OCI-LY7 (cell line): ENCODE data around the gene KDM3B. TPM values are rescaled to one million over a fixed set of nuclear protein-coding genes. Genes with fewer than 3 reads are reported as not detected.

Experiments used
- BruUV-seq: library from RNA; stranded (reverse); fragments of 400-500 nt; replicated peaks from 2 replicates; lab custom pipeline; 2021; lab: Mats Ljungman, UMichigan
- CTCF ChIA-PET: fragments of 300-600 bp; sonication (Branson Sonifier 250); formaldehyde crosslinking; loops from one replicate; lab custom pipeline; 2022; ENCODE audit warnings: antibody characterized with exemption; ENCODE audit not compliant: unreplicated experiment; lab: Charles Lee
- POLR2A ChIA-PET: fragments of 300-600 bp; sonication (Branson Sonifier 250); formaldehyde crosslinking; loops from one replicate; lab custom pipeline; 2022; ENCODE audit warnings: antibody characterized with exemption; lab: Charles Lee
- DNase-seq: peaks from one replicate; pipeline ENCODE4 v3.0.0-alpha.2; 2015; ENCODE audit warnings: low spot score
- H2AFZ ChIP-seq: fragments of 200-600 bp; sonication (generic), shearing (Covaris generic); 2 replicates; pipeline ENCODE4 v1.6.1; 2014; ENCODE audit warnings: mild to moderate bottlenecking, antibody characterized with exemption, low read length, moderate library complexity
- H3K27ac ChIP-seq: fragments of 200-600 bp; sonication (generic); 2 replicates; pipeline ENCODE4 v1.5.1; 2014; ENCODE audit warnings: mixed run types, low read depth, mild to moderate bottlenecking, moderate library complexity, low read length, inconsistent platforms; ENCODE audit not compliant: poor library complexity, severe bottlenecking
- H3K36me3 ChIP-seq: fragments of 200-600 bp; sonication (generic); 2 replicates; pipeline ENCODE4 v1.6.1; 2014; ENCODE audit warnings: mild to moderate bottlenecking, antibody characterized with exemption, low read length, moderate library complexity, mixed read lengths; ENCODE audit not compliant: insufficient read depth
- H3K4me1 ChIP-seq: fragments of 200-600 bp; sonication (generic); 2 replicates; pipeline ENCODE4 v1.5.1; 2014; ENCODE audit warnings: mild to moderate bottlenecking, low read length; ENCODE audit not compliant: insufficient read depth, poor library complexity, severe bottlenecking
- H3K4me2 ChIP-seq: fragments of 200-600 bp; sonication (generic); 2 replicates; pipeline ENCODE4 v1.6.1; 2014; ENCODE audit warnings: mild to moderate bottlenecking, low read length
- H3K4me3 ChIP-seq: fragments of 200-600 bp; sonication (generic); 2 replicates; pipeline ENCODE4 v1.5.1; 2014; ENCODE audit warnings: mild to moderate bottlenecking, low read depth, low read length; ENCODE audit not compliant: poor library complexity, severe bottlenecking
- H3K79me2 ChIP-seq: fragments of 200-600 bp; sonication (generic); 2 replicates; pipeline ENCODE4 v1.6.1; 2016; ENCODE audit warnings: low read depth, mild to moderate bottlenecking, low read length, moderate library complexity, mixed read lengths; ENCODE audit not compliant: insufficient read depth
- H3K9me2 ChIP-seq: fragments of 200-600 bp; sonication (generic); 2 replicates; pipeline ENCODE4 v1.6.1; 2016; ENCODE audit warnings: mild to moderate bottlenecking, low read length, mixed read lengths; ENCODE audit not compliant: insufficient read depth
- H3K9me3 ChIP-seq: fragments of 200-600 bp; sonication (generic); 2 replicates; pipeline ENCODE4 v1.6.1; 2014; ENCODE audit warnings: mild to moderate bottlenecking, mixed run types, low read length, mixed read lengths
- H4K20me1 ChIP-seq: fragments of 200-600 bp; sonication (generic); 2 replicates; pipeline ENCODE4 v1.6.1; 2014; ENCODE audit warnings: mild to moderate bottlenecking, antibody characterized with exemption, low read length, moderate library complexity, mixed read lengths; ENCODE audit not compliant: insufficient read depth
- EZH2phosphoT487 ChIP-seq: fragments of 200-600 bp; sonication (generic); IDR thresholded peaks from 2 replicates; pipeline ENCODE4 v1.6.1; 2018; ENCODE audit warnings: low read depth, borderline replicate concordance, mild to moderate bottlenecking, mixed run types, antibody characterized with exemption, low read length, moderate library complexity, mixed read lengths
- intact Hi-C: fragments of 100-400 bp; cut with micrococcal nuclease; formaldehyde crosslinking; loops from one replicate; pipeline ENCODE4 v1.10.0; 2022; ENCODE audit not compliant: unreplicated experiment
- total RNA-seq, 2 experiments: library from RNA; depleted of rRNA in 1 of 2; stranded (reverse); fragments of >200 nt in 1 of 2; shearing (Covaris generic) in 1 of 2; gene quantifications; 2 replicates each; pipeline ENCODE4 v1.2.3, GENCODE V29; 2014 to 2022
- TF ChIP-seq, protein P1 (sequence below): fragments of 200-600 bp; sonication (generic); conservative IDR thresholded peaks from 2 replicates; pipeline ENCODE4 v1.5.1; 2014; ENCODE audit warnings: mild to moderate bottlenecking, antibody characterized with exemption, low read length, moderate library complexity, mixed read lengths

Gene KDM3B
- total RNA-seq, 2 experiments from 2014 or later, result 51.1 to 64.8 TPM

DNA sequence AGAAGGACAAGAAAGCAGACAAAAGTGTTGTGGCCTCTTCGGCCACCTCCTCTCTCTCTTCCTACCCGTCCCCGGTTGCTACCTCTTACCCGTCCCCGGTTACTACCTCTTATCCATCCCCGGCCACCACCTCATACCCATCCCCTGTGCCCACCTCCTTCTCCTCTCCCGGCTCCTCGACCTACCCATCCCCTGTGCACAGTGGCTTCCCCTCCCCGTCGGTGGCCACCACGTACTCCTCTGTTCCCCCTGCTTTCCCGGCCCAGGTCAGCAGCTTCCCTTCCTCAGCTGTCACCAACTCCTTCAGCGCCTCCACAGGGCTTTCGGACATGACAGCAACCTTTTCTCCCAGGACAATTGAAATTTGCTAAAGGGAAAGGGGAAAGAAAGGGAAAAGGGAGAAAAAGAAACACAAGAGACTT is 115.2 kb downstream of the KDM3B start:
- TSS peak; percentile 73 for BruUV-seq
- no peak overlapping the region for H3K4me2 ChIP-seq
- intact Hi-C loops, result no loop called here

DNA sequence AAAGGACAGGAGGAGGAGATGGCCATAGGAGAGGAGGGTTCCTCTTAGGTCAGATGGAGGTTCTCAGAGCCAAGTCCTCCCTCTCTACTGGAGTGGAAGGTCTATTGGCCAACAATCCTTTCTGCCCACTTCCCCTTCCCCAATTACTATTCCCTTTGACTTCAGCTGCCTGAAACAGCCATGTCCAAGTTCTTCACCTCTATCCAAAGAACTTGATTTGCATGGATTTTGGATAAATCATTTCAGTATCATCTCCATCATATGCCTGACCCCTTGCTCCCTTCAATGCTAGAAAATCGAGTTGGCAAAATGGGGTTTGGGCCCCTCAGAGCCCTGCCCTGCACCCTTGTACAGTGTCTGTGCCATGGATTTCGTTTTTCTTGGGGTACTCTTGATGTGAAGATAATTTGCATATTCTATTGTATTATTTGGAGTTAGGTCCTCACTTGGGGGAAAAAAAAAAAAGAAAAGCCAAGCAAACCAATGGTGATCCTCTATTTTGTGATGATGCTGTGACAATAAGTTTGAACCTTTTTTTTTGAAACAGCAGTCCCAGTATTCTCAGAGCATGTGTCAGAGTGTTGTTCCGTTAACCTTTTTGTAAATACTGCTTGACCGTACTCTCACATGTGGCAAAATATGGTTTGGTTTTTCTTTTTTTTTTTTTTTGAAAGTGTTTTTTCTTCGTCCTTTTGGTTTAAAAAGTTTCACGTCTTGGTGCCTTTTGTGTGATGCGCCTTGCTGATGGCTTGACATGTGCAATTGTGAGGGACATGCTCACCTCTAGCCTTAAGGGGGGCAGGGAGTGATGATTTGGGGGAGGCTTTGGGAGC is 115.9 kb downstream of the KDM3B start:
- CTCF ChIA-PET, result no interaction called here
- TF ChIP-seq, protein P1, sequence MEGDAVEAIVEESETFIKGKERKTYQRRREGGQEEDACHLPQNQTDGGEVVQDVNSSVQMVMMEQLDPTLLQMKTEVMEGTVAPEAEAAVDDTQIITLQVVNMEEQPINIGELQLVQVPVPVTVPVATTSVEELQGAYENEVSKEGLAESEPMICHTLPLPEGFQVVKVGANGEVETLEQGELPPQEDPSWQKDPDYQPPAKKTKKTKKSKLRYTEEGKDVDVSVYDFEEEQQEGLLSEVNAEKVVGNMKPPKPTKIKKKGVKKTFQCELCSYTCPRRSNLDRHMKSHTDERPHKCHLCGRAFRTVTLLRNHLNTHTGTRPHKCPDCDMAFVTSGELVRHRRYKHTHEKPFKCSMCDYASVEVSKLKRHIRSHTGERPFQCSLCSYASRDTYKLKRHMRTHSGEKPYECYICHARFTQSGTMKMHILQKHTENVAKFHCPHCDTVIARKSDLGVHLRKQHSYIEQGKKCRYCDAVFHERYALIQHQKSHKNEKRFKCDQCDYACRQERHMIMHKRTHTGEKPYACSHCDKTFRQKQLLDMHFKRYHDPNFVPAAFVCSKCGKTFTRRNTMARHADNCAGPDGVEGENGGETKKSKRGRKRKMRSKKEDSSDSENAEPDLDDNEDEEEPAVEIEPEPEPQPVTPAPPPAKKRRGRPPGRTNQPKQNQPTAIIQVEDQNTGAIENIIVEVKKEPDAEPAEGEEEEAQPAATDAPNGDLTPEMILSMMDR, result no peak
- TF ChIP-seq EZH2phosphoT487, result no peak
- intact Hi-C loops, result no loop called here

More for the DNA sequence above, 115.2 kb downstream of the KDM3B start:
- Histone ChIP-seq H3K27ac (no peak overlapping the region), H3K9me2 (no peaks in the 10 kb centered on the region), H3K4me3 (no peak overlapping the region), H2AFZ (no peak overlapping the region), H3K79me2 (no peaks in the 10 kb centered on the region), H4K20me1 (no peaks in the 10 kb centered on the region), H3K9me3 (no peaks in the 10 kb centered on the region), H3K36me3 (no peaks in the 10 kb centered on the region), H3K4me1 (peaks cover 16% of the 10 kb centered on the region)
- POLR2A ChIA-PET, result no interaction called here
- no peak for DNase-seq
- TF ChIP-seq, protein P1, result no peak
- TF ChIP-seq EZH2phosphoT487, result no peak
- CTCF ChIA-PET, result no interaction called here

DNA sequence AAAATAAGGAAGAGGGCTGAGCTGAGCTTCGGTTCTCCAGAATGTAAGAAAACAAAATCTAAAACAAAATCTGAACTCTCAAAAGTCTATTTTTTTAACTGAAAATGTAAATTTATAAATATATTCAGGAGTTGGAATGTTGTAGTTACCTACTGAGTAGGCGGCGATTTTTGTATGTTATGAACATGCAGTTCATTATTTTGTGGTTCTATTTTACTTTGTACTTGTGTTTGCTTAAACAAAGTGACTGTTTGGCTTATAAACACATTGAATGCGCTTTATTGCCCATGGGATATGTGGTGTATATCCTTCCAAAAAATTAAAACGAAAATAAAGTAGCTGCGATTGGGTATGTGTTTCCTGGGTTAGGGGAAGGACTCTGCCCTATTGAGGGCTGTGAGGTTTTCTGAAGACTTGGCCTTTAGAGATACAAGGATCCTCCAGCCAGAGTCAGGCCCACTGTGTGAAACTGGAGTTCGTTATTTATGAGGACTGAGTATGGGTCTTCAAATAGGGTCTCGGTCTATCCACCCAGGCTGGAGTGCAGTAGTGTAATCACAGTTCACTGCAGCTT is 116.6 kb downstream of the KDM3B start:
- Histone ChIP-seq H4K20me1 (no peaks in the 10 kb centered on the region), H3K36me3 (no peaks in the 10 kb centered on the region), H3K4me2 (no peak overlapping the region), H3K9me3 (no peaks in the 10 kb centered on the region), H3K9me2 (no peaks in the 10 kb centered on the region), H3K4me3 (no peak overlapping the region), H3K27ac (no peak overlapping the region), H3K79me2 (no peaks in the 10 kb centered on the region), H2AFZ (no peak overlapping the region), H3K4me1 (peaks cover 9% of the 10 kb centered on the region)
- no peak for DNase-seq
- CTCF ChIA-PET, result no interaction called here
- POLR2A ChIA-PET, result no interaction called here
- TF ChIP-seq, protein P1, result no peak
- TF ChIP-seq EZH2phosphoT487, result no peak
- intact Hi-C loops, result no loop called here
- no TSS peak for BruUV-seq

More for the DNA sequence above, 115.9 kb downstream of the KDM3B start:
- no TSS peak for BruUV-seq
- POLR2A ChIA-PET, result no interaction called here
- H3K27ac ChIP-seq, result no peak overlapping the region
- DNase-seq, result no peak
- H3K4me1 ChIP-seq, result peaks cover 14% of the 10 kb centered on the region
- no peaks in the 10 kb centered on the region for H3K36me3 ChIP-seq
- H4K20me1 ChIP-seq, result no peaks in the 10 kb centered on the region
- no peak overlapping the region for H3K4me3 ChIP-seq
- H2AFZ ChIP-seq, result no peak overlapping the region
- H3K4me2 ChIP-seq, result no peak overlapping the region
- no peaks in the 10 kb centered on the region for H3K9me3 ChIP-seq
- H3K9me2 ChIP-seq, result no peaks in the 10 kb centered on the region
- H3K79me2 ChIP-seq, result no peaks in the 10 kb centered on the region
